Measurements from ENCODE around the gene EHD1. TPM values are rescaled to one million over a fixed set of nuclear protein-coding genes. Genes with fewer than 3 reads are reported as not detected.

Gene EHD1
- total RNA-seq, 4 donors from 2014 or later: 47.8 to 85.4 (median 76.8) TPM

DNA sequence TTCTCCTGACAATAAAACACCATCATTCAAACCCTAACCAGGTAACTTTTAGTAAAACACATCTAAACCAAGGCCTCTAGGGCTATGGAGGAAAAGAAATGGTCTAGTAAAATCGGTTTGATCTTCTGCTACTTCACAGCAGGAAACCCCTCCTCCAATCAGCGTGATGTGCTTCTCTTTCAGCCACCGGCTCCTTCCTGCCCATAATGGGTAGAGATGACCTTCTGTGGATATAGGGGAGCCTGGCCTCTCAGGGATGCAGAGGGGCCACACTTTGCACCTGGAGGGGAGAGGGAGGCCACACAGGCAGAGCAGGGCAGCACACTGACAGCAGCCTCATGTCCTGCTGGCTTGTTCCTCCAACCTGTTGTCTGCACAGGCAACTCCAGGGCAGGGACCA, 6.9 kb downstream of the EHD1 start:
- Histone ChIP-seq H3K36me3 (peaks cover 31% of the 10 kb centered on the region), H3K27ac (no peak overlapping the region), H3K9me3 (no peaks in the 10 kb centered on the region), H3K4me1 (peaks cover 85% of the 10 kb centered on the region), H3K27me3 (no peaks in the 10 kb centered on the region), H3K4me3 (no peak overlapping the region)
- WGBS: 72% methylated on average over 3 of the region's 3 CpGs
- TF ChIP-seq EP300 (IDR thresholded peaks at IDR 0.05): no peak
- TF ChIP-seq, protein P1, sequence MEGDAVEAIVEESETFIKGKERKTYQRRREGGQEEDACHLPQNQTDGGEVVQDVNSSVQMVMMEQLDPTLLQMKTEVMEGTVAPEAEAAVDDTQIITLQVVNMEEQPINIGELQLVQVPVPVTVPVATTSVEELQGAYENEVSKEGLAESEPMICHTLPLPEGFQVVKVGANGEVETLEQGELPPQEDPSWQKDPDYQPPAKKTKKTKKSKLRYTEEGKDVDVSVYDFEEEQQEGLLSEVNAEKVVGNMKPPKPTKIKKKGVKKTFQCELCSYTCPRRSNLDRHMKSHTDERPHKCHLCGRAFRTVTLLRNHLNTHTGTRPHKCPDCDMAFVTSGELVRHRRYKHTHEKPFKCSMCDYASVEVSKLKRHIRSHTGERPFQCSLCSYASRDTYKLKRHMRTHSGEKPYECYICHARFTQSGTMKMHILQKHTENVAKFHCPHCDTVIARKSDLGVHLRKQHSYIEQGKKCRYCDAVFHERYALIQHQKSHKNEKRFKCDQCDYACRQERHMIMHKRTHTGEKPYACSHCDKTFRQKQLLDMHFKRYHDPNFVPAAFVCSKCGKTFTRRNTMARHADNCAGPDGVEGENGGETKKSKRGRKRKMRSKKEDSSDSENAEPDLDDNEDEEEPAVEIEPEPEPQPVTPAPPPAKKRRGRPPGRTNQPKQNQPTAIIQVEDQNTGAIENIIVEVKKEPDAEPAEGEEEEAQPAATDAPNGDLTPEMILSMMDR (IDR thresholded peaks at IDR 0.05): no peak
- no peak for TF ChIP-seq POLR2A (IDR thresholded peaks at IDR 0.05)
- no peak for TF ChIP-seq POLR2AphosphoS5 (IDR thresholded peaks at IDR 0.05)
- DNase-seq (ENCODE audit: low spot score in 2 of 2): no peak

DNA sequence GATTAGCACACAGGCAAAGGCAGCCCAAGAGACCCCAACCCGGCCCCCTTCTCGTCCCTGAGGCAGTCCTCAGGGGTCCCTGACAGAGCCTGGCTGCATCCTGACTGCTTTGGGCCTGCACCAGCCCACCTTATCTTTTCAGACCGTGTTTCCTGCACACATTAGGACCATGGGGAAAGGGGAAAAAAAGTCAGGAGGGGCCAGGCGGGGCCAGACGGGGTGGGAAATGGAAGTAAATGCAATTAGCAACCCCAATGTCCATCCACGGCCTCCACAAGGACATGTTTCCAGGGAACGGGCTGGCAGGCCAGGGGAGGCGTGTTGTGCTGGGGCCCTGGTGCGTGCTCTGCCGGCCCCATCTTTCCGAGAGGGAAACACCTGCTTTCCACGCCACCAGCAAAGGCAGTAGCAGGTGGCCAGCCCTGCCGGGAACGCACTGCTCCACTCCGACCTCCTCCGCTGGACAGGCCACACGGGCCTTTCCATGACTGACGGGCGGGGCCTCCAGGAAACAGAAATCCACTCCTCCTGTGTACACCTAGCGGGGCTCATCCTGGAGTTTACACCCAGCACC, 7.4 kb downstream of the EHD1 start:
- Histone ChIP-seq H3K27me3 (no peaks in the 10 kb centered on the region), H3K4me1 (peaks cover 80% of the 10 kb centered on the region), H3K36me3 (peaks cover 31% of the 10 kb centered on the region), H3K27ac (peak overlapping the region; percentile 67), H3K9me3 (no peaks in the 10 kb centered on the region), H3K4me3 (peak overlapping the region; percentile 1)
- no peak for DNase-seq (ENCODE audit: low spot score in 2 of 2)
- TF ChIP-seq POLR2A (IDR thresholded peaks at IDR 0.05) (no peak), POLR2AphosphoS5 (IDR thresholded peaks at IDR 0.05) (no peak), EP300 (IDR thresholded peaks at IDR 0.05) (no peak)
- TF ChIP-seq, protein P1 (IDR thresholded peaks at IDR 0.05): no peak
- WGBS: 82% methylated on average over 18 of the region's 20 CpGs

DNA sequence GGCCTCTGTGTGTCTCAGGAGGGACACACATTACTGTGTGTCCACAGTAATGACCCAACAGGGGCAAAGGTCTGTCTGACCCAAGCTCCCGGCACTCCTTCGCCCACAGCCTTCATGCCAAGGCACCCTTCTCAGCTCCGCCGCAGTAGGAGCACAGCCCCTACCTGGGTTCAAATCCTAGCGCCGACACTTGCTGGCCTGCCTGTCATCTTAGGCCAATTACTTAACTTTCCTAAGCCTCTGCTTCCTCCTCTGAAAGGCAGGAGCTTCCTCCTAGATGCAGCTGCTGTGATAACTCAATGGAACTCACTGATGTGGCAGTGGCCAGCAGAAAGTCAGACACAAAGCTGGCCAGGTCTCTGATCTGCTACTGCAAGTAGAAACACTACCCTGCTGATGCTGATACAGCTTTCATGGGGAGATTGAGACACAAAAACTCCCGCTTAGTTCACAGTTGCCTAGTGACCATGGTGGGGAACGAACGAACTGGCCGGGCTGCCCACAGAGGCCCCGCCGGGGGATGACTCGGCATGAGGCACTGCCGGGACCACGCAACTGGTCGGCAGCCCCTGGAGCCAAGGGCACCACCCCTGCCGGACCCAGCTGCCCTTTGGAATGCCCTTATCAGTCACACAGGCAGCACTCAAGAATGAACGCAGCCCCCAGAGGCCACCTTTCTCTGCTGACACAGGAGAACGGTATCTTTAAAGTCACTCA, 8.1 kb downstream of the EHD1 start:
- DNase-seq (ENCODE audit: low spot score in 2 of 2): no peak
- no peaks in the 10 kb centered on the region for H3K9me3 ChIP-seq
- H3K4me1 ChIP-seq: peaks cover 77% of the 10 kb centered on the region
- TF ChIP-seq POLR2A (IDR thresholded peaks at IDR 0.05): no peak
- TF ChIP-seq EP300 (IDR thresholded peaks at IDR 0.05): no peak
- TF ChIP-seq, protein P1 (IDR thresholded peaks at IDR 0.05): no peak
- TF ChIP-seq POLR2AphosphoS5 (IDR thresholded peaks at IDR 0.05): no peak
- peaks cover 31% of the 10 kb centered on the region for H3K36me3 ChIP-seq
- H3K4me3 ChIP-seq: peak overlapping the region; percentile 1
- 75% methylated on average over 7 of the region's 19 CpGs for WGBS
- H3K27me3 ChIP-seq: no peaks in the 10 kb centered on the region
- peak overlapping the region; percentile 67 for H3K27ac ChIP-seq

DNA sequence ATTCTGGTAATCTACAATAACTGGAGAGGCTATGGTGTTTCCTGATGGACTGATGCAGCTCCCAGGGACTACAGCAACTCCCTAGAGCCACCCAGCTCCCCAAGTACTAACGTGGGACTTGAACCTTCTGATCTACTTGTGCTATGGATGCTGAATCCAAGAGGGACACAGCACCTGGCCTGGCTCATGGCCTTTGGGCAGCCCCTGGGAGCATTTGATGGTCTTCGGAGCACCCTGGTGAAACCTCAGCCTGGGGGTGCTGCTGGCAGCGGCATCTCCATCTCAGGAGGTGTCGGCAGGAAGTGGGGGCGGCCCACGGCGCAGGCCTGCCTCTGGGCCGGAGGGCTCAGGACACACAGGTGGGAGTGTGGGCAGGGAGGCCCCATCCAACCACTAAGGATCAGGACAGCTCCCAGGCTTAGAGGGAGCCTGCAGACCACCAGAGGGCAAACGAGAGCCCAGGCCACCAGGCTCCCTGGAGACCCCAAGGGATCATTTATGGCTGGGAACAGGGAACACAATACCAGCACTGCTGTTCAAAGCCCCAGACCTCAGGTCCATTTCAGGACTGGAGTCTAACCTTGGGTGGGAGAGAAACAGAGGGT, 8.7 kb downstream of the EHD1 start:
- no CpG with 5 or more reads among the region's 9 CpGs for WGBS
- DNase-seq (ENCODE audit: low spot score in 2 of 2): no peak

More for the DNA sequence above, 8.7 kb downstream of the EHD1 start:
- peak overlapping the region; percentile 67 for H3K27ac ChIP-seq
- no peaks in the 10 kb centered on the region for H3K9me3 ChIP-seq
- peak overlapping the region; percentile 7 for H3K4me3 ChIP-seq
- TF ChIP-seq, protein P1 (IDR thresholded peaks at IDR 0.05): peak in 1 of 2 donors; percentile 18
- TF ChIP-seq POLR2A (IDR thresholded peaks at IDR 0.05): no peak
- no peak for TF ChIP-seq EP300 (IDR thresholded peaks at IDR 0.05)
- H3K36me3 ChIP-seq: peaks cover 29% of the 10 kb centered on the region
- H3K27me3 ChIP-seq: no peaks in the 10 kb centered on the region
- H3K4me1 ChIP-seq: peaks cover 77% of the 10 kb centered on the region
